Thoracic aorta (tissue), 2 donors: ENCODE measurements around the gene NOS1AP. TPM values are rescaled to one million over a fixed set of nuclear protein-coding genes. Genes with fewer than 3 reads are reported as not detected.
A peak's percentile ranks its signal among the peaks of the same experiment; 100 is the strongest.

ENCODE experiments used
- ATAC-seq: fragments of 150-250 bp; one replicate; pipeline ENCODE4 v1.8.0; 2017; ENCODE audit warnings: low read depth; ENCODE audit not compliant: insufficient number of reproducible peaks, low FRiP score
- DNase-seq: peaks from one replicate; pipeline ENCODE4 v3.0.0-alpha.2; 2020; ENCODE audit warnings: low spot score
- H3K27ac ChIP-seq, 2 donors: fragments of 200-600 bp; sonication (generic); 1 replicate in 1 of 2; 2 replicates in 1 of 2; pipeline ENCODE4 v1.5.1; 2016; ENCODE audit warnings: mild to moderate bottlenecking in 2 of 2, moderate library complexity in 2 of 2
- H3K27me3 ChIP-seq: fragments of 200-600 bp; sonication (generic); replicated peaks from 2 replicates; pipeline ENCODE4 v1.6.0; 2016; ENCODE audit warnings: mild to moderate bottlenecking; ENCODE audit not compliant: insufficient read depth
- H3K36me3 ChIP-seq: fragments of 200-600 bp; sonication (generic); one replicate; pipeline ENCODE4 v1.5.1; 2016
- H3K4me1 ChIP-seq, 2 donors: fragments of 200-600 bp; sonication (generic); 1 replicate in 1 of 2; 2 replicates in 1 of 2; pipeline versions ENCODE4 v1.5.1 to v1.6.0; 2016; ENCODE audit warnings: low read depth in 2 of 2, mild to moderate bottlenecking in 1 of 2; ENCODE audit not compliant: control insufficient read depth in 1 of 2
- H3K4me3 ChIP-seq: fragments of 200-600 bp; sonication (generic); 2 replicates; pipeline ENCODE4 v1.5.1; 2016; ENCODE audit warnings: mild to moderate bottlenecking
- H3K9me3 ChIP-seq: fragments of 200-600 bp; sonication (generic); 2 replicates; pipeline ENCODE4 v1.5.1; 2016
- total RNA-seq, 2 donors: library from RNA; depleted of rRNA; stranded (reverse); fragments of >200 nt; gene quantifications; one replicate each; pipeline versions ENCODE4 v1.1.0 to v1.2.3, GENCODE V29; 2016
- TF ChIP-seq, protein P1 (sequence below): fragments of 200-600 bp; sonication (generic); IDR thresholded peaks from one replicate; pipeline ENCODE4 v1.5.1; 2019; ENCODE audit warnings: antibody characterized with exemption

NOS1AP gene
- total RNA-seq, 2 donors from 2014 or later: 6.3 to 12.2 TPM

DNA sequence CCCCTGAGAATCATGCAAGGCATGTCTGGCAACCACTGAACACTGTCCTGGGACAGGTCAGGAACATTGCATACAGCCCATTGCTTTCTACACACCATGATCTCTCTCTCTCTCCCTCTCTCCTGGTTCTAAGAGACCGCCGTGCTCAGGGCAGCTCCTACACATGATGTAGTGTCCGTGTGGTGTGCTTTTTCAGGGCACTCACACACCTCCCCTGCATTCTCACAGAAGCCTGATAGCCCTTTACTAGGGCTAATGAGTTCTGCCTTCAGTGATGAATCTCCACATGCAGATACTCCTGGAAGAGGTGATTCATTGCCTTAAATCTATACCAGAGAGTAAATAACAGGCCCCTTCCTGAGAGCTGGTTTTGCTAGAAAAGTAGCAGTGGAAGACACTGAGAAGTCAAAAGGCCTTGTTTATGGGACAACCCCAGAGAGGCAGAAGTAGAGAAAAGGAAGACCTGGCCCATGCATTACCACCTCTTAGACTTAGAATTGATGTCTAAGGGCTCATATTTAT is 38.7 kb upstream of the NOS1AP start:
- TF ChIP-seq, protein P1, sequence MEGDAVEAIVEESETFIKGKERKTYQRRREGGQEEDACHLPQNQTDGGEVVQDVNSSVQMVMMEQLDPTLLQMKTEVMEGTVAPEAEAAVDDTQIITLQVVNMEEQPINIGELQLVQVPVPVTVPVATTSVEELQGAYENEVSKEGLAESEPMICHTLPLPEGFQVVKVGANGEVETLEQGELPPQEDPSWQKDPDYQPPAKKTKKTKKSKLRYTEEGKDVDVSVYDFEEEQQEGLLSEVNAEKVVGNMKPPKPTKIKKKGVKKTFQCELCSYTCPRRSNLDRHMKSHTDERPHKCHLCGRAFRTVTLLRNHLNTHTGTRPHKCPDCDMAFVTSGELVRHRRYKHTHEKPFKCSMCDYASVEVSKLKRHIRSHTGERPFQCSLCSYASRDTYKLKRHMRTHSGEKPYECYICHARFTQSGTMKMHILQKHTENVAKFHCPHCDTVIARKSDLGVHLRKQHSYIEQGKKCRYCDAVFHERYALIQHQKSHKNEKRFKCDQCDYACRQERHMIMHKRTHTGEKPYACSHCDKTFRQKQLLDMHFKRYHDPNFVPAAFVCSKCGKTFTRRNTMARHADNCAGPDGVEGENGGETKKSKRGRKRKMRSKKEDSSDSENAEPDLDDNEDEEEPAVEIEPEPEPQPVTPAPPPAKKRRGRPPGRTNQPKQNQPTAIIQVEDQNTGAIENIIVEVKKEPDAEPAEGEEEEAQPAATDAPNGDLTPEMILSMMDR: no peak
- H3K36me3 ChIP-seq: no peaks in the 10 kb centered on the region
- peaks cover 8 to 37% of the 10 kb centered on the region in 2 donors for H3K4me1 ChIP-seq
- H3K27me3 ChIP-seq: no peaks in the 10 kb centered on the region
- H3K4me3 ChIP-seq: no peak overlapping the region
- DNase-seq (no peak), ATAC-seq (no peak)
- H3K27ac ChIP-seq: no peak overlapping the region
- no peaks in the 10 kb centered on the region for H3K9me3 ChIP-seq

DNA sequence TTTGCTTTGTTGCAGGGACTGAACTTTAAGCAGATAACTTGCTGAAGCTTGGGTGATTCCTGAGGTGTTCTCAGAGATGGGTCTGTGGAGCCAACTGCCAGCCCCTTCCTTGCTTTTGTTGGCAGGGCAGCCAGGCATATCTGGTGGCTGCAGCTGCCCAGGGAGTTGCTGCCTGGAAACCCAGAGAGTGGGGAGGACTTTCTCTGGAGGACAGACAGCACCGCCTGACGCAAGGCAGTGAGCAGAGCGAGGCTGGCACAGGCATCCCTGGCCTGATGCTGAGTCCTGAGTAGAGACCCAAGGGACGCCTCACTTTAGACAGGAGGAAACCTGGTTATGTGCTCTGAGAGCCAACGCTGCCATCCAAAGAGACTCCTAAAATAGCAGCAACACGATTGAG is 36.1 kb upstream of the NOS1AP start:
- Histone ChIP-seq H3K27me3 (no peaks in the 10 kb centered on the region), H3K4me1 (peaks cover 8 to 47% of the 10 kb centered on the region in 2 donors), H3K36me3 (no peaks in the 10 kb centered on the region), H3K9me3 (no peaks in the 10 kb centered on the region), H3K4me3 (peak overlapping the region; percentile 28), H3K27ac (peak overlapping the region; percentile 35 to 72)
- TF ChIP-seq, protein P1: no peak
- DNase-seq: no peak
- peak; percentile 45 for ATAC-seq

DNA sequence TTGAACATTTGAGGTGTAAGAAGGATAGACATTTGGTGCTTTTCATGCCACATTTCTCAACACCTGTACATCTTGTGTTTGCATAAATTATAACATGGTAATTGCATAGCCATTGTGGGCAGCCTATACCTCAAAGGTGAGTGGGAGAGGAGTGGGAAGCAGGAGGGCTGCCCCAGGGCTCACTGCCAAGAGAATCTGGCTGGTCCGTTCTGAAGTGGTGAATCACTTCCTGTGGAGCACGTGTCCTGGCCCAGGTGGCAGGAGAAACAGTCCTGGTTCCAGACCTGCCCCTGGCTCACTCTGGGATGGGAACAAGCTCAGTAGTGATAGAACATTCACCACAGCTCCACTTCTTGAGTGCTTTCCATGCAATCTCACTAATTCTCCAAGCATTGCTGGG is 34.2 kb upstream of the NOS1AP start:
- H3K4me3 ChIP-seq: no peak overlapping the region
- H3K27ac ChIP-seq: no peak overlapping the region
- no peaks in the 10 kb centered on the region for H3K27me3 ChIP-seq
- peaks cover 8 to 36% of the 10 kb centered on the region in 2 donors for H3K4me1 ChIP-seq
- TF ChIP-seq, protein P1: no peak
- ATAC-seq: no peak
- no peaks in the 10 kb centered on the region for H3K9me3 ChIP-seq
- no peaks in the 10 kb centered on the region for H3K36me3 ChIP-seq
- no peak for DNase-seq

DNA sequence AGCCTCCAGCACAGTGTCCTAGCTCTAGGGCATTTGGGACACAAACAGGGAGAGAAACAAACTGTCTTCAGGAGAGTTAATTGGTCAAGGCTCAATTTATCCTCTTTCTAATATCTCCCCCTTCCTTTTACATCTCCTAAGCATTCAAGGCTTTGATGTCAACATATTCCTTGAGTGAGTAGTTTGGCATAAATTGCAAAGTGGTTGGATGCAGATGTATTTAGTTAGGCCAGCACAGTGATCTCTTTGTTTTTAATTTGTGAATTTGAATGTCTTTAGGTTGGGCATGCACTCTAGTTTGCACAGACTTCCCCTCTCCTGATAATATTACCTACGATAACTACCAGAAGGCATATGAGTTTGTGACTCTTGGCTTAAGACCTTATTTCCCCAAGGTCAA is 33.3 kb upstream of the NOS1AP start:
- Histone ChIP-seq H3K4me3 (no peak overlapping the region), H3K36me3 (no peaks in the 10 kb centered on the region), H3K27me3 (no peaks in the 10 kb centered on the region), H3K9me3 (no peaks in the 10 kb centered on the region), H3K4me1 (peaks cover 8 to 36% of the 10 kb centered on the region in 2 donors), H3K27ac (no peak overlapping the region)
- ATAC-seq (no peak), DNase-seq (no peak)
- TF ChIP-seq, protein P1: no peak

DNA sequence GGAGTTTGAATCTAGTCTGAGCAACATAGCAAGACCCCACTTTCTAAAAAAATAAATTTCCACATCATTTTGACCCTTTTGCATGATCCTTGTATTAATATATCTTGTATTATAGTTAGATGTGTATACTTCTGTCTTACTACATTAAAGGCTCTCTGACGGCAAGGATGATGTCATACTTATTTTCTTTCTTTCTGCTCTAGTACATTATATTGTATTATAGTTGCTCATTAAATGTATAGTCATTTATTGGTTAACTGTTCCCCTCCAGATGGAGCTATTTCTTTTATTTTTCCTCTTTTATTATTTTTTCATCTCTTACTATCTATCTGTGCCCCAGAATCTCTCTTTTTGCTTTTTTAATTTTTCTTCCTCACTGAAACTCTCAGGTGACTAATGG is 30.9 kb upstream of the NOS1AP start:
- no peak for ATAC-seq
- no peaks in the 10 kb centered on the region for H3K27me3 ChIP-seq
- H3K9me3 ChIP-seq: no peaks in the 10 kb centered on the region
- no peak overlapping the region for H3K4me3 ChIP-seq
- H3K4me1 ChIP-seq: peaks cover 5 to 28% of the 10 kb centered on the region in 2 donors
- H3K36me3 ChIP-seq: no peaks in the 10 kb centered on the region
- no peak overlapping the region for H3K27ac ChIP-seq
- TF ChIP-seq, protein P1: no peak
- no peak for DNase-seq
